ENCODE measurements around the gene PAM.

DNA sequence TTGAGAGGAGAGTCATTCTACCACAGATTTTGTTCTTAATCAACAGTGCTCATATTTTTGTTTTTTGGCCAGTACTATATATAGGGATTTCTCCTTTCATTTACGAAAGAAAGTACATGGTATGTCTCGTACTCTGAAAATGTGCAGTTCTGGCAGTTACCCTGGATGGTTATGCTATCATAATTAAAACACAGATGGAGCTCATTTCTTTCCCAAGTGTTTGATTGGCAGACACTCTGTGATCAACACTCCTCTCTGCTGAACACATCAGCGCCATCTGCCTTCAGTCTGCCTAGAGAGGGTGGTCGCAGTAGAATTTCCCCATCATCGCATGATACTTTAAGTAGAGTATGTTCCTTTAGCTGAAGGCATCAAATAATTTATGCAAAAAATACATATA lies 64.5 kb downstream of the PAM start:
- no peak for TF ChIP-seq POLR2A (IDR thresholded peaks at IDR 0.05)
- TF ChIP-seq, protein P1, sequence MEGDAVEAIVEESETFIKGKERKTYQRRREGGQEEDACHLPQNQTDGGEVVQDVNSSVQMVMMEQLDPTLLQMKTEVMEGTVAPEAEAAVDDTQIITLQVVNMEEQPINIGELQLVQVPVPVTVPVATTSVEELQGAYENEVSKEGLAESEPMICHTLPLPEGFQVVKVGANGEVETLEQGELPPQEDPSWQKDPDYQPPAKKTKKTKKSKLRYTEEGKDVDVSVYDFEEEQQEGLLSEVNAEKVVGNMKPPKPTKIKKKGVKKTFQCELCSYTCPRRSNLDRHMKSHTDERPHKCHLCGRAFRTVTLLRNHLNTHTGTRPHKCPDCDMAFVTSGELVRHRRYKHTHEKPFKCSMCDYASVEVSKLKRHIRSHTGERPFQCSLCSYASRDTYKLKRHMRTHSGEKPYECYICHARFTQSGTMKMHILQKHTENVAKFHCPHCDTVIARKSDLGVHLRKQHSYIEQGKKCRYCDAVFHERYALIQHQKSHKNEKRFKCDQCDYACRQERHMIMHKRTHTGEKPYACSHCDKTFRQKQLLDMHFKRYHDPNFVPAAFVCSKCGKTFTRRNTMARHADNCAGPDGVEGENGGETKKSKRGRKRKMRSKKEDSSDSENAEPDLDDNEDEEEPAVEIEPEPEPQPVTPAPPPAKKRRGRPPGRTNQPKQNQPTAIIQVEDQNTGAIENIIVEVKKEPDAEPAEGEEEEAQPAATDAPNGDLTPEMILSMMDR (IDR thresholded peaks at IDR 0.05 in 4 of 5, conservative IDR thresholded peaks at IDR 0.05 in 1 of 5), result no peak
